ENCODE results near the gene PNKD.

DNA sequence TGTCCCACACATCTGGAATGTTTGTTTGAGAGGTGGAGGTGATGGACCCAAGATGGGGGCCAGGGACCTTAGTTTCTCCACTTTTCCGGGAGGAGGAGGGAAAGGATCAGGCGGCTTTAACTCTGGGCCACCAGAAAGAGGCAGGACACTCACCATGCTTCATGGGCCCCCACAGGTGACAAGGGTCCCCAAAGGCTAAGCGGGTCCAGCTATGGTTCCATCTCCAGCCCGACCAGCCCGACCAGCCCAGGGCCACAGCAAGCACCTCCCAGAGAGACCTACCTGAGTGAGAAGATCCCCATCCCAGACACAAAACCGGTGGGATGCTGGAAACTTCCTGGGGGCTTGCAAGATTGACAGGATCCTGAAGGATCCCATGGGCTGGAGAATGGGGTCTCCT, 112.5 kb downstream of the PNKD start:
- TF ChIP-seq POLR2A (IDR thresholded peaks at IDR 0.05; ENCODE audit: borderline replicate concordance, extremely low read depth, insufficient read depth, insufficient read length), result no peak
- TF ChIP-seq CBX3 (IDR thresholded peaks at IDR 0.05; ENCODE audit: low read depth), result no peak
- TF ChIP-seq, protein P1, sequence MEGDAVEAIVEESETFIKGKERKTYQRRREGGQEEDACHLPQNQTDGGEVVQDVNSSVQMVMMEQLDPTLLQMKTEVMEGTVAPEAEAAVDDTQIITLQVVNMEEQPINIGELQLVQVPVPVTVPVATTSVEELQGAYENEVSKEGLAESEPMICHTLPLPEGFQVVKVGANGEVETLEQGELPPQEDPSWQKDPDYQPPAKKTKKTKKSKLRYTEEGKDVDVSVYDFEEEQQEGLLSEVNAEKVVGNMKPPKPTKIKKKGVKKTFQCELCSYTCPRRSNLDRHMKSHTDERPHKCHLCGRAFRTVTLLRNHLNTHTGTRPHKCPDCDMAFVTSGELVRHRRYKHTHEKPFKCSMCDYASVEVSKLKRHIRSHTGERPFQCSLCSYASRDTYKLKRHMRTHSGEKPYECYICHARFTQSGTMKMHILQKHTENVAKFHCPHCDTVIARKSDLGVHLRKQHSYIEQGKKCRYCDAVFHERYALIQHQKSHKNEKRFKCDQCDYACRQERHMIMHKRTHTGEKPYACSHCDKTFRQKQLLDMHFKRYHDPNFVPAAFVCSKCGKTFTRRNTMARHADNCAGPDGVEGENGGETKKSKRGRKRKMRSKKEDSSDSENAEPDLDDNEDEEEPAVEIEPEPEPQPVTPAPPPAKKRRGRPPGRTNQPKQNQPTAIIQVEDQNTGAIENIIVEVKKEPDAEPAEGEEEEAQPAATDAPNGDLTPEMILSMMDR (IDR thresholded peaks at IDR 0.05 in 2 of 3, conservative IDR thresholded peaks at IDR 0.05 in 1 of 3; ENCODE audit: borderline replicate concordance in 1 of 3, insufficient read depth in 1 of 3, low read depth in 2 of 3, low read length in 2 of 3), result no peak
- no peak for TF ChIP-seq ELF1 (IDR thresholded peaks at IDR 0.05; ENCODE audit: borderline replicate concordance, low read depth)
- TF ChIP-seq POLR2AphosphoS5 (IDR thresholded peaks at IDR 0.05; ENCODE audit: low read depth, low read length), result no peak
- no peak for TF ChIP-seq RAD21 (IDR thresholded peaks at IDR 0.05; ENCODE audit: low read depth)
- TF ChIP-seq YY1 (IDR thresholded peaks at IDR 0.05; ENCODE audit: extremely low read depth, insufficient replicate concordance, low read depth, low read length), result no peak
- TF ChIP-seq SIN3A (IDR thresholded peaks at IDR 0.05; ENCODE audit: low read depth), result no peak
- TF ChIP-seq EZH2 (IDR thresholded peaks at IDR 0.05), result no peak
- no peak for TF ChIP-seq EZH2phosphoT487 (IDR thresholded peaks at IDR 0.05; ENCODE audit: borderline replicate concordance)
